ENCODE data around the gene LNP1. TPM values are rescaled to one million over a fixed set of nuclear protein-coding genes. Genes with fewer than 3 reads are reported as not detected.

The LNP1 gene
- polyA plus RNA-seq, 2 of the 4 experiments (the other 2 are of a cell fraction): 1.3 to 2.0 TPM

GRCh38 chr3:100358413-100358812 is 42.9 kb upstream of the LNP1 start:
- no peak for DNase-seq (ENCODE audit: low read depth in 1 of 2, low spot score in 1 of 2)
- FAIRE-seq: no peak
- ChIA-PET CTCF (interaction anchor here (1.3 to 1.5 kb wide), 2 partner anchors 12 to 41 kb away, joined by 4 read pairs; no protein-coding TSS in a partner anchor), POLR2A (no interaction called here)
- TF ChIP-seq TFCP2L1 (CRISPR knock-in tag; IDR thresholded peaks at IDR 0.05): no peak
- no peak for TF ChIP-seq FOSB (CRISPR knock-in tag; IDR thresholded peaks at IDR 0.05)
- no peak for TF ChIP-seq ELK1 (IDR thresholded peaks at IDR 0.05; ENCODE audit: low read depth, low read length)
- 90% methylated on average over 2 of the region's 2 CpGs for WGBS (ENCODE audit: missing lambda C conversion rate)
- H3K4me1 ChIP-seq: no peaks in the 10 kb centered on the region
- H3K4me3 ChIP-seq: no peak overlapping the region
- H3K4me2 ChIP-seq: no peak overlapping the region
- H3K27ac ChIP-seq: no peak overlapping the region
- no peaks in the 10 kb centered on the region for H3K9me3 ChIP-seq
- no peak for ATAC-seq

- FAIRE-seq (no peak), DNase-seq (ENCODE audit: low read depth in 1 of 2, low spot score in 1 of 2) (no peak), ATAC-seq (no peak)
- no peaks in the 10 kb centered on the region for H3K4me1 ChIP-seq
- H3K9me3 ChIP-seq: no peaks in the 10 kb centered on the region
- ChIA-PET POLR2A (interaction anchor here (0.9 kb wide), 1 partner anchor 42 kb away, joined by 3 read pairs; the partner anchor contains the start of genes LNP1 and TOMM70), CTCF (interaction anchor here (1.1 to 2.2 kb wide), 5 partner anchors 9 to 42 kb away, joined by 3 to 7 read pairs (median 4); no protein-coding TSS in a partner anchor)
- H3K27ac ChIP-seq: no peak overlapping the region
- no peak for TF ChIP-seq POLR2AphosphoS2 (conservative IDR thresholded peaks at IDR 0.05; ENCODE audit: low read length)
- TF ChIP-seq CBX8 (IDR thresholded peaks at IDR 0.05): no peak
- TF ChIP-seq EHMT2 (IDR thresholded peaks at IDR 0.05; ENCODE audit: low read depth): no peak
- no peak for TF ChIP-seq HES2 (IDR thresholded peaks at IDR 0.05)
- TF ChIP-seq ZNF302 (CRISPR knock-in tag; IDR thresholded peaks at IDR 0.05): no peak
- TF ChIP-seq ZSCAN20 (CRISPR knock-in tag; IDR thresholded peaks at IDR 0.05): no peak
- TF ChIP-seq GATA3 (IDR thresholded peaks at IDR 0.05; ENCODE audit: borderline replicate concordance): no peak
- TF ChIP-seq TP53 (CRISPR knock-in tag; IDR thresholded peaks at IDR 0.05): no peak
- TF ChIP-seq JUNB (IDR thresholded peaks at IDR 0.05): no peak
- TF ChIP-seq CTCF (IDR thresholded peaks at IDR 0.05): no peak
- WGBS (ENCODE audit: missing lambda C conversion rate): 89% methylated on average over 3 of the region's 3 CpGs
- H3K4me2 ChIP-seq: no peak overlapping the region
- H3K4me3 ChIP-seq: no peak overlapping the region
Observed at GRCh38 chr3:100359035-100359434, 42.3 kb upstream of the LNP1 start.

- Histone ChIP-seq H3K27ac (no peak overlapping the region), H3K4me3 (no peak overlapping the region), H3K4me1 (no peaks in the 10 kb centered on the region), H3K4me2 (no peak overlapping the region), H3K9me3 (no peaks in the 10 kb centered on the region)
- no peak for TF ChIP-seq MAFK (IDR thresholded peaks at IDR 0.05; ENCODE audit: partially characterized antibody)
- TF ChIP-seq POLR2AphosphoS2 (conservative IDR thresholded peaks at IDR 0.05; ENCODE audit: low read length): no peak
- DNase-seq (ENCODE audit: low read depth in 1 of 2, low spot score in 1 of 2) (no peak), FAIRE-seq (no peak), ATAC-seq (no peak)
- POLR2A ChIA-PET: no interaction called here
- CTCF ChIA-PET: interaction anchor here (1.3 to 2.2 kb wide), 3 partner anchors 11 to 229 kb away, joined by 3 to 7 read pairs (median 4); no protein-coding TSS in a partner anchor
- 92% methylated on average over 4 of the region's 4 CpGs for WGBS (ENCODE audit: missing lambda C conversion rate)
Observed at GRCh38 chr3:100360757-100361496, 40.4 kb upstream of the LNP1 start.

- Histone ChIP-seq H3K27ac (no peak overlapping the region), H3K9me3 (no peaks in the 10 kb centered on the region), H3K4me2 (no peak overlapping the region), H3K4me3 (no peak overlapping the region), H3K4me1 (no peaks in the 10 kb centered on the region)
- ChIA-PET POLR2A (no interaction called here), CTCF (interaction anchor here (1.3 kb wide), 1 partner anchor 228 kb away, joined by 3 read pairs; no protein-coding TSS in a partner anchor)
- WGBS (ENCODE audit: missing lambda C conversion rate): 91% methylated on average over 1 of the region's 1 CpG
- DNase-seq (ENCODE audit: low read depth in 1 of 2, low spot score in 1 of 2) (no peak), ATAC-seq (no peak), FAIRE-seq (no peak)
- no peak for TF ChIP-seq HES2 (IDR thresholded peaks at IDR 0.05)
Observed at GRCh38 chr3:100361897-100362296, 39.4 kb upstream of the LNP1 start.
